GM21360 (cell line): ENCODE results near the gene CREBBP.

Source experiments
- ATAC-seq: cut with Tn5 transposase; IDR thresholded peaks from one replicate; pipeline ENCODE4 v1.9.1; 2021; ENCODE audit warnings: mild to moderate bottlenecking, moderate library complexity; ENCODE audit not compliant: unreplicated experiment

The CREBBP gene

DNA sequence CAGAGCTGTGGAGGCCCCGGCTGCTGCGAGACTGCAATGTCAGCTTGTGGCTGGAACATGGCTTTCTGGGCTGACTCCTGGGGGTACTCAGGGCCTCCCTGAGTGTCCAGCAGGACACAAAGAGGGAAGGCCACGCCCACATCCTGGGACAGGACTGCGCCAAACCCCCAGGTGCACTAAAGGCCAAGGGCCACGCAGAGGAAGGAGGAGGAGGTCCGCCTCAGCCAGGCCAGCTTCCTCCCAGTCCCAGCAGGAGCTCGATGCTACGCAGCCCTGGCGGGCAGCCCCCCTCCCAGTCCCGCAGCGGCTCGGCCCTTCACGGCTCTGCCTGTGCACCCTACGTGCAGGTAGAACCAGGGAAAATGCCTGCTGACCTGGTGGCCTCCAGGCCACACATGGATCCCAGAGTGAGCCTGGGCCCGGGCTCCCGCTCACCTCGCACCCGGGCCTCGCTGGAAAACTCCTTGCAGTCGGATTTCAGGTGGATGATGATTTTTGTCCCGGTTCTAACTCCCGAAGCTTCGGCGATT, 204.8 kb downstream of the CREBBP start:
- no peak for ATAC-seq
